Measurements from ENCODE around the gene CXCL14. TPM values are rescaled to one million over a fixed set of nuclear protein-coding genes. Genes with fewer than 3 reads are reported as not detected.
"Not testable (repeated sequence)": the region's sequence is repeated elsewhere in the genome, so short reads cannot be mapped to it uniquely, and the experiment has no call there.

Gene CXCL14
- total RNA-seq, 2 donors from 2014 or later: not detected

GRCh38 chr5:135541807-135542502 is 36.8 kb downstream of the CXCL14 start:
- H3K27ac Mint-ChIP-seq: no peak overlapping the region
- DNase-seq (no peak), ATAC-seq (replicated peaks in 1 of 2) (no peak)
- H3K36me3 Mint-ChIP-seq (ENCODE audit: insufficient read depth in 2 of 2): no peaks in the 10 kb centered on the region
- H3K4me1 Mint-ChIP-seq (ENCODE audit: low read depth): peaks cover 14% of the 10 kb centered on the region
- peaks cover 88% of the 10 kb centered on the region for H3K27me3 Mint-ChIP-seq (ENCODE audit: low read depth)
- no peak overlapping the region for H3K4me3 Mint-ChIP-seq
- no peaks in the 10 kb centered on the region for H3K9me3 Mint-ChIP-seq

DNA sequence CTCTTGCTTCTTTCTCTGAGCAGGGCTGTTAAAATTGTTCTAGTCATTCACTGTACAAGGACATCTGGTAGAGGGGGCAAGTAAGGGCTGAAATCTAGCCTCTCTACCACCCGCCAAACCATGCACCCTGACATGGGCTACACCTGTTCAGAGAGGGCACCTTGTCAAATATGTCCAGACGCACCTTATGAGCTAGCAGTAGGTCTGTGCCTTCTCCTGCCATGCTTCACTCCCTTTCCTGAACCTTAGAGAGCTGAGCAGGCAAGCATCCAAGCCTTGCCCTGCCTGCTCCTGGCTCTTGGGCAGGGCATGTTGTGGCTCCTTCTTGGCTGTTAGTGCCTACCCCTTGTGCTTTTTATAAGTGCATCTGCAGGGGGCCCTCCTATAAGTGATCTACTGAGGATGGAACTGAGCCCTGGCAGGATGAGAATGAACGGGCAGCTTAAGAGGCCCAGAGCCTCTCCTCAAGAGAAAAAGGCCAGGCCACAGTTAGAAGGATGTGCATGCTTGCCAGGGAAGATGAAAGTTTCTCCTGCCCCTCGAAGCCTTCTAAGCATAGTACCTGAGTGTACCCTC is 39.3 kb downstream of the CXCL14 start:
- no peaks in the 10 kb centered on the region for H3K9me3 Mint-ChIP-seq
- H3K27ac Mint-ChIP-seq: no peak overlapping the region
- H3K27me3 Mint-ChIP-seq (ENCODE audit: low read depth): peaks cover 79% of the 10 kb centered on the region
- no peaks in the 10 kb centered on the region for H3K36me3 Mint-ChIP-seq (ENCODE audit: insufficient read depth in 2 of 2)
- DNase-seq: no peak
- no peak overlapping the region for H3K4me3 Mint-ChIP-seq
- H3K4me1 Mint-ChIP-seq (ENCODE audit: low read depth): peaks cover 18% of the 10 kb centered on the region
- ATAC-seq (replicated peaks in 1 of 2): no peak

- no peak overlapping the region for H3K27ac Mint-ChIP-seq
Measured at GRCh38 chr5:135538261-135538660, 40.5 kb downstream of the CXCL14 start.

GRCh38 chr5:135537745-135538144 is 41.0 kb downstream of the CXCL14 start:
- peaks cover 7% of the 10 kb centered on the region for H3K4me1 Mint-ChIP-seq (ENCODE audit: low read depth)

More at GRCh38 chr5:135538261-135538660, 40.5 kb downstream of the CXCL14 start:
- Mint-ChIP-seq H3K9me3 (no peaks in the 10 kb centered on the region), H3K36me3 (ENCODE audit: insufficient read depth in 2 of 2) (no peaks in the 10 kb centered on the region), H3K27me3 (ENCODE audit: low read depth) (peaks cover 83% of the 10 kb centered on the region), H3K4me1 (ENCODE audit: low read depth) (peaks cover 12% of the 10 kb centered on the region), H3K4me3 (no peak overlapping the region)
- DNase-seq (no peak), ATAC-seq (replicated peaks in 1 of 2) (no peak)

GRCh38 chr5:135537271-135537670 is 41.5 kb downstream of the CXCL14 start:
- H3K27ac Mint-ChIP-seq: no peak overlapping the region
- peaks cover 81% of the 10 kb centered on the region for H3K27me3 Mint-ChIP-seq (ENCODE audit: low read depth)
- H3K36me3 Mint-ChIP-seq (ENCODE audit: insufficient read depth in 2 of 2): no peaks in the 10 kb centered on the region
- H3K4me1 Mint-ChIP-seq (ENCODE audit: low read depth): peaks cover 7% of the 10 kb centered on the region
- H3K4me3 Mint-ChIP-seq: no peak overlapping the region
- no peak for DNase-seq
- H3K9me3 Mint-ChIP-seq: no peaks in the 10 kb centered on the region
- ATAC-seq (replicated peaks in 1 of 2): no peak

More at GRCh38 chr5:135537745-135538144, 41.0 kb downstream of the CXCL14 start:
- no peak overlapping the region for H3K4me3 Mint-ChIP-seq
- ATAC-seq (replicated peaks in 1 of 2): no peak
- H3K9me3 Mint-ChIP-seq: no peaks in the 10 kb centered on the region
- no peaks in the 10 kb centered on the region for H3K36me3 Mint-ChIP-seq (ENCODE audit: insufficient read depth in 2 of 2)
- no peak overlapping the region for H3K27ac Mint-ChIP-seq
- no peak for DNase-seq
- peaks cover 83% of the 10 kb centered on the region for H3K27me3 Mint-ChIP-seq (ENCODE audit: low read depth)

DNA sequence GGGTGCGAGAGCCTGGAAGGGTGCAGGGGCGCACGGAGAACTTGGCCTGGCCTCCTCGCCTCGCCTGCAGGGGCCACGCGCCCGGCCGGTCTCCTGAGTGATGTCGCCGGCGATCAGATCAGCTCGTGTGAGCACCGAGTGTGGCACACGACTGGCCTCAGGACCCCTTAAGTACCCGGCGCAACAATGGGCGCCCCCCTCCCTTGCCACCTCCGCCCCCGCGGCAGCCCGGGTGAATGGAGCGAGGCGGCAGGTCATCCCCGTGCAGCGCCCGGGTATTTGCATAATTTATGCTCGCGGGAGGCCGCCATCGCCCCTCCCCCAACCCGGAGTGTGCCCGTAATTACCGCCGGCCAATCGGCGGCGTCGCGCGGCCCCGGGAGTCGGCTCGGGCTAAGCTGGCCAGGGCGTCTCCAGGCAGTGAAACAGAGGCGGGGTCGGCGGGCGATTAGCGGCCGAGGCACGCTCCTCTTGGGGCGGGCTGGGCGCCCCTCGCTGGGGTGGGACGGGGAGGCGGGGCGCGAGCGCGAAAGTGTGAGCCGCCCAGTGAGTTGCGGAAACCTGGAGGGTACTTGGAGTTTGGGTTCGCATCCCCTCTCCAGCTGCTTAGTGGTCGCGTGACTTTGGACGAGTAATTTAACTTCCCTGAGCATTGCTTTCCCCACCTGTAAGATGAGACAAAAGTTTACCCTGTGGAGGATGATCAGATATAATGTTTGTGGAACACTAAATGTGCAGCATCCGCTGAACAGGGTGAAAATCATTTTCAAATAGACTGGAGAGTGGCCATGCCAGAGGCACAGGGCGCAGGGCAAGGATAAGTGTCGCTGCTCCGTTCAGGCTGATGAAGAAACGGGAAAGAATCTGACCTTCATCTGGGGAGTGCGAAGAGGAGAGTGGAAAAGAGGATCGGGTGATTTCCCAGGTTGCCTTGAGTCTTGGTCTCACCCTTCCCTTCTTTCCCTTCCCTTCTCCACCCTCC is 42.7 kb downstream of the CXCL14 start, which contains the start of gene NEUROG1:
NEUROG1 (minus strand) TSS at position 145 of the 982 bp plus-strand sequence. CDS start 274 bp downstream, outside the sequence.
- DNase-seq (no peak), ATAC-seq (replicated peaks in 1 of 2) (peak in 1 of 2 donors; percentile 18)
- H3K27ac Mint-ChIP-seq: no peak within 1 kb of the TSS
- H3K4me3 Mint-ChIP-seq: peak within 1 kb of the TSS; percentile 40 to 55
- peaks cover 77% of the 10 kb centered on the region for H3K27me3 Mint-ChIP-seq (ENCODE audit: low read depth)
- no peaks in the 10 kb centered on the region for H3K36me3 Mint-ChIP-seq (ENCODE audit: insufficient read depth in 2 of 2)
- peaks cover 7% of the 10 kb centered on the region for H3K4me1 Mint-ChIP-seq (ENCODE audit: low read depth)
- no peaks in the 10 kb centered on the region for H3K9me3 Mint-ChIP-seq

- no peaks in the 10 kb centered on the region for H3K36me3 Mint-ChIP-seq (ENCODE audit: insufficient read depth in 2 of 2)
- no peaks in the 10 kb centered on the region for H3K9me3 Mint-ChIP-seq
- H3K27me3 Mint-ChIP-seq (ENCODE audit: low read depth): peaks cover 77% of the 10 kb centered on the region
- H3K27ac Mint-ChIP-seq: no peak overlapping the region
- H3K4me1 Mint-ChIP-seq (ENCODE audit: low read depth): peaks cover 7% of the 10 kb centered on the region
- H3K4me3 Mint-ChIP-seq: peak overlapping the region in 1 of 2 donors; percentile 55
- DNase-seq (no peak), ATAC-seq (replicated peaks in 1 of 2) (no peak)
Measured at GRCh38 chr5:135535420-135535819, 43.4 kb downstream of the CXCL14 start.

- Mint-ChIP-seq H3K27ac (no peak overlapping the region), H3K36me3 (ENCODE audit: insufficient read depth in 2 of 2) (no peaks in the 10 kb centered on the region), H3K27me3 (ENCODE audit: low read depth) (peaks cover 80% of the 10 kb centered on the region), H3K4me3 (peak overlapping the region; percentile 34 to 55), H3K9me3 (no peaks in the 10 kb centered on the region), H3K4me1 (ENCODE audit: low read depth) (peaks cover 7% of the 10 kb centered on the region)
- ATAC-seq (replicated peaks in 1 of 2) (peak in 1 of 2 donors; percentile 39), DNase-seq (peak; percentile 12 to 20)
Measured at GRCh38 chr5:135534609-135535419, 44.0 kb downstream of the CXCL14 start.

DNA sequence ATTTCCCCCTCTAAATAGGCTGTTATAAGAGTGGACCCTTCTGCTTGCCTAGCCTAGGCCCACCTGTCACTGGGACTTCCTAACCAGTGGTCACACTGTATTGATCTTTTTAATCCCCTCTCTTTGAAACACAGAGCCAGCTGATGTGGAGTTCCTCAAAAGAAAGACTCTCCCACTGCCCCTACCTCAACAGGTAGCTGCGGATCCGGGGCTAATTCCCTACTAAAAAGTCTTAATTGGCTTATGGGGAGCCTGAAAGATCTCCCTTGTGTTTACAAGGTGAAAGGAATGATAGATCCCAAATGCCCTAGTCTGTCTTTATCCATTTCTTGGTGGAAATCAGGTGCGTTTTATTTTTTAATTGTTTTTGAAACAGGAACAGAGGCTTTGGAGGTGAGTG is 45.0 kb downstream of the CXCL14 start:
- Mint-ChIP-seq H3K27me3 (ENCODE audit: low read depth) (peaks cover 76% of the 10 kb centered on the region), H3K27ac (no peak overlapping the region), H3K4me1 (ENCODE audit: low read depth) (peaks cover 7% of the 10 kb centered on the region), H3K36me3 (ENCODE audit: insufficient read depth in 2 of 2) (no peaks in the 10 kb centered on the region), H3K4me3 (no peak overlapping the region), H3K9me3 (no peaks in the 10 kb centered on the region)
- no peak for ATAC-seq (replicated peaks in 1 of 2)
- no peak for DNase-seq

DNA sequence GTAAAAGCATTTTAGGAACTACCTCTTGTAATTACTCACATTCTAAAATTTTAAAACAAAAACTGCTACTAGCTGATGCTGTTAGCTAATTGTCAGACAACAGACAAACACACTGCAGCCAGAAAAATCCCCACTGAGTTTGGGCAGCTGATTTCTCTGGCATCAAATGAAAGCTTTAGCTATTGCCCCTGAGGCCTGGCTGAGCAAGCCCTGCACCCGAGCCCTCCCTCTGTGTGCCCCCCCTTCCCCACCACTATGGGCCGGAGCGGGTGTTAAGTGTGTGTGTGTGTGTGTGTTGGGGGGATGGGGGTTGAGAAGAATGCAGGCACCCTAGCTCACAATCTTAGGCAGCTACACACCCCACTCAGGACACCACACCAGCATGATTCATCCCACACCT is 45.5 kb downstream of the CXCL14 start:
- Mint-ChIP-seq H3K4me1 (ENCODE audit: low read depth) (peaks cover 7% of the 10 kb centered on the region), H3K36me3 (ENCODE audit: insufficient read depth in 2 of 2) (no peaks in the 10 kb centered on the region), H3K27me3 (ENCODE audit: low read depth) (peaks cover 71% of the 10 kb centered on the region), H3K9me3 (no peaks in the 10 kb centered on the region), H3K27ac (no peak overlapping the region), H3K4me3 (no peak overlapping the region)
- ATAC-seq (replicated peaks in 1 of 2): no peak
- DNase-seq: no peak

DNA sequence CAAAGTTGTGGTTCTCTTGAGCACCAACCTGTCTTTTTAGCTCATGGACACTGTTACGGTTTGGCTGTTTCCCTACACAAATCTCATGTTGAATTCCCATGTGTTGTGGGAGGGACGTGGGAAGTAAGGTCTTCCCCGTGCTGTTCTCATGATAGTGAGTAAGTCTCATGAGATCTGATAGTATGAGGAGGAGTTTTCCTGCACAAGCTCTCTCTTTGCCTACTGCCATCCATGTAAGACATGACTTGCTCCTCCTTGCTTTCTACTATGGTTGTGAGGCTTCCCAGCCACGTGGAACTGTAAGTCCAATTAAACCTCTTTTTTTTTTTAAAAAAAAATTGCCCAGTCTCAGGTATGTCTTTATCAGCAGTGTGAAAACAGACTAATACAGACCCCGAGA is 49.2 kb downstream of the CXCL14 start:
- DNase-seq; H3K36me3 Mint-ChIP-seq (ENCODE audit: insufficient read depth in 2 of 2); H3K27ac Mint-ChIP-seq; H3K4me3 Mint-ChIP-seq; ATAC-seq (replicated peaks in 1 of 2); H3K9me3 Mint-ChIP-seq; H3K4me1 Mint-ChIP-seq (ENCODE audit: low read depth): not testable (repeated sequence)
- H3K27me3 Mint-ChIP-seq (ENCODE audit: low read depth): peaks cover 69% of the 10 kb centered on the region

- peaks cover 2 to 8% of the 10 kb centered on the region in 2 donors for H3K9me3 Mint-ChIP-seq
- no peak overlapping the region for H3K27ac Mint-ChIP-seq
- DNase-seq: no peak
- peaks cover 65% of the 10 kb centered on the region for H3K27me3 Mint-ChIP-seq (ENCODE audit: low read depth)
- peaks cover 0 to 4% of the 10 kb centered on the region in 2 donors for H3K36me3 Mint-ChIP-seq (ENCODE audit: insufficient read depth in 2 of 2)
- no peak overlapping the region for H3K4me3 Mint-ChIP-seq
- ATAC-seq (replicated peaks in 1 of 2): no peak
- H3K4me1 Mint-ChIP-seq (ENCODE audit: low read depth): no peaks in the 10 kb centered on the region
Measured at GRCh38 chr5:135526924-135527323, 51.9 kb downstream of the CXCL14 start.

Data from activated T-cell treated with anti-CD3 and anti-CD28 coated beads, Interleukin-2, amount 50 U/mL, for 72 hours (primary cell).